CD4-positive, alpha-beta T cell treated with Interleukin-4 for 1 hour (primary cell): ENCODE results near the gene GPR135.

Source experiments
- DNase-seq, 2 donors: peaks; one replicate each; pipeline ENCODE4 v3.0.0-alpha.2; 2020 to 2022

The GPR135 gene

DNA sequence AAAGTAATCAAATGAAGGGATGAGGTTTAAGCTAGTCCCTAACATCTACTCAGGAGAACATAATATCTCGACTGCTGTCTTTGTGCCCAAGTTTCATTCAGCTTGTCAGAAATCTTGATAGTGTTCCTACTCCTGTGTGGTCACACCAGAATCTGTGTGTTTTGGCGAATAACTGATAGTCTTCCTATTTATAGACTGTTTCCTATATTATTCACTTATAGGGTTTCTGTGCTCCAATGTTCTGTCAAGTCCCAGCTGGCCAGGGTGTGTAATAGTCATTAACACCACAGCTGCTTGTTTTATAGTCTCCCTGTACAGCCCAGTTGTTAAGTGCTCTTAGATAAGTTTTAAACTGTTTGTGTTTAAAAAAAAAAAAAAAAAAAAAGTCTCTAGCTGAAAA, 45.9 kb downstream of the GPR135 start:
- no peak for DNase-seq

DNA sequence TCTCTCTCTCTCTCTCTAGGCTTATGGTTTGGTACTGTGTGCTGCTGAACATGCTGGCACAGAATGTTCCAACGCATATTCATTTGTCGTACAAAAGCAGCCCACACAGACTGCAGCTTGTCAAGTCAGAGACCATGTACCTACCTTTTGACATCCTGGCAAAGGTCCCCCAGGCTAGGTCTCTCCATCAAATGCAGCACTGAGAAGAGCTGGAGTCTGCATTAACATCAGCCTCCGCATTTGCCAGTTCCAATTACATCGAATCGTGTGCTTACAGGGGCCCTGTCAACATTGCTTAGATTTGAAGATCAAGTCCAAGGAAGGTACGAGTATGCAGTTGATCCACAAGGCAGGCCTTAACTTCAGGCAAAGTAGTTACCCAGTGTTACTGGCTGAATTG, 47.9 kb downstream of the GPR135 start:
- DNase-seq: no peak

- DNase-seq: no peak
These were observed 49.2 kb downstream of the GPR135 start for GRCh38 chr14:59415836-59416602.
